Measurements from ENCODE around the gene PTPRN2.
"Not testable (repeated sequence)": the region's sequence is repeated elsewhere in the genome, so short reads cannot be mapped to it uniquely, and the experiment has no call there.

Gene PTPRN2

GRCh38 chr7:158467562-158467961, 120.1 kb downstream of the PTPRN2 start:
- Mint-ChIP-seq H3K9me3 (peaks cover 10% of the 10 kb centered on the region), H3K36me3 (ENCODE audit: low read depth) (no peaks in the 10 kb centered on the region), H3K4me3 (no peak overlapping the region), H3K27ac (no peak overlapping the region), H3K4me1 (ENCODE audit: low read depth) (no peaks in the 10 kb centered on the region), H3K27me3 (peaks cover 5% of the 10 kb centered on the region)

- H3K36me3 Mint-ChIP-seq (ENCODE audit: low read depth): no peaks in the 10 kb centered on the region
- H3K4me1 Mint-ChIP-seq (ENCODE audit: low read depth): no peaks in the 10 kb centered on the region
- no peak overlapping the region for H3K4me3 Mint-ChIP-seq
- peaks cover 10% of the 10 kb centered on the region for H3K9me3 Mint-ChIP-seq
- no peak overlapping the region for H3K27ac Mint-ChIP-seq
- H3K27me3 Mint-ChIP-seq: no peaks in the 10 kb centered on the region
These were observed 124.3 kb downstream of the PTPRN2 start for GRCh38 chr7:158463317-158463716.

GRCh38 chr7:158461824-158462223, 125.8 kb downstream of the PTPRN2 start:
- no peaks in the 10 kb centered on the region for H3K36me3 Mint-ChIP-seq (ENCODE audit: low read depth)
- no peaks in the 10 kb centered on the region for H3K27me3 Mint-ChIP-seq
- H3K4me3 Mint-ChIP-seq: no peak overlapping the region
- no peaks in the 10 kb centered on the region for H3K4me1 Mint-ChIP-seq (ENCODE audit: low read depth)
- H3K27ac Mint-ChIP-seq: no peak overlapping the region
- peaks cover 10% of the 10 kb centered on the region for H3K9me3 Mint-ChIP-seq

GRCh38 chr7:158460665-158461064, 127.0 kb downstream of the PTPRN2 start:
- Mint-ChIP-seq H3K4me1 (ENCODE audit: low read depth) (no peaks in the 10 kb centered on the region), H3K27ac (no peak overlapping the region), H3K27me3 (no peaks in the 10 kb centered on the region), H3K9me3 (peaks cover 10% of the 10 kb centered on the region), H3K36me3 (ENCODE audit: low read depth) (no peaks in the 10 kb centered on the region), H3K4me3 (no peak overlapping the region)

- Mint-ChIP-seq H3K27me3 (no peaks in the 10 kb centered on the region), H3K9me3 (peaks cover 6% of the 10 kb centered on the region), H3K27ac (no peak overlapping the region), H3K36me3 (ENCODE audit: low read depth) (no peaks in the 10 kb centered on the region), H3K4me1 (ENCODE audit: low read depth) (no peaks in the 10 kb centered on the region), H3K4me3 (no peak overlapping the region)
These were observed 128.8 kb downstream of the PTPRN2 start for GRCh38 chr7:158458716-158459282.

GRCh38 chr7:158458096-158458495, 129.5 kb downstream of the PTPRN2 start:
- no peaks in the 10 kb centered on the region for H3K4me1 Mint-ChIP-seq (ENCODE audit: low read depth)

GRCh38 chr7:158457586-158457985, 130.0 kb downstream of the PTPRN2 start:
- not testable (repeated sequence) for H3K27me3 Mint-ChIP-seq; H3K27ac Mint-ChIP-seq; H3K9me3 Mint-ChIP-seq; H3K36me3 Mint-ChIP-seq (ENCODE audit: low read depth); H3K4me1 Mint-ChIP-seq (ENCODE audit: low read depth); H3K4me3 Mint-ChIP-seq

More at GRCh38 chr7:158458096-158458495, 129.5 kb downstream of the PTPRN2 start:
- H3K27ac Mint-ChIP-seq: no peak overlapping the region
- no peaks in the 10 kb centered on the region for H3K36me3 Mint-ChIP-seq (ENCODE audit: low read depth)
- H3K4me3 Mint-ChIP-seq: no peak overlapping the region
- H3K9me3 Mint-ChIP-seq: peaks cover under 1% of the 10 kb centered on the region
- H3K27me3 Mint-ChIP-seq: no peaks in the 10 kb centered on the region

- H3K36me3 Mint-ChIP-seq (ENCODE audit: low read depth): no peaks in the 10 kb centered on the region
- H3K27me3 Mint-ChIP-seq: no peaks in the 10 kb centered on the region
- no peak overlapping the region for H3K27ac Mint-ChIP-seq
These were observed 133.0 kb downstream of the PTPRN2 start for GRCh38 chr7:158454631-158455030.

GRCh38 chr7:158453663-158454062, 134.0 kb downstream of the PTPRN2 start:
- H3K36me3 Mint-ChIP-seq (ENCODE audit: low read depth): no peaks in the 10 kb centered on the region
- no peak overlapping the region for H3K4me3 Mint-ChIP-seq
- H3K9me3 Mint-ChIP-seq: no peaks in the 10 kb centered on the region
- H3K27ac Mint-ChIP-seq: no peak overlapping the region
- H3K4me1 Mint-ChIP-seq (ENCODE audit: low read depth): no peaks in the 10 kb centered on the region
- no peaks in the 10 kb centered on the region for H3K27me3 Mint-ChIP-seq

More at GRCh38 chr7:158454631-158455030, 133.0 kb downstream of the PTPRN2 start:
- H3K4me1 Mint-ChIP-seq (ENCODE audit: low read depth): no peaks in the 10 kb centered on the region
- H3K9me3 Mint-ChIP-seq: no peaks in the 10 kb centered on the region
- H3K4me3 Mint-ChIP-seq: no peak overlapping the region

GRCh38 chr7:158452331-158452730, 135.3 kb downstream of the PTPRN2 start:
- H3K4me1 Mint-ChIP-seq (ENCODE audit: low read depth): no peaks in the 10 kb centered on the region
- H3K36me3 Mint-ChIP-seq (ENCODE audit: low read depth): no peaks in the 10 kb centered on the region
- no peaks in the 10 kb centered on the region for H3K27me3 Mint-ChIP-seq
- no peak overlapping the region for H3K4me3 Mint-ChIP-seq
- no peak overlapping the region for H3K27ac Mint-ChIP-seq
- H3K9me3 Mint-ChIP-seq: no peaks in the 10 kb centered on the region

GRCh38 chr7:158450476-158451124, 137.0 kb downstream of the PTPRN2 start:
- H3K4me1 Mint-ChIP-seq (ENCODE audit: low read depth): no peaks in the 10 kb centered on the region
- no peak overlapping the region for H3K27ac Mint-ChIP-seq
- H3K36me3 Mint-ChIP-seq (ENCODE audit: low read depth): no peaks in the 10 kb centered on the region
- H3K9me3 Mint-ChIP-seq: no peaks in the 10 kb centered on the region
- H3K27me3 Mint-ChIP-seq: no peaks in the 10 kb centered on the region
- H3K4me3 Mint-ChIP-seq: no peak overlapping the region

GRCh38 chr7:158449942-158450341, 137.7 kb downstream of the PTPRN2 start:
- Mint-ChIP-seq H3K4me1 (ENCODE audit: low read depth) (no peaks in the 10 kb centered on the region), H3K27ac (no peak overlapping the region), H3K4me3 (no peak overlapping the region), H3K27me3 (no peaks in the 10 kb centered on the region), H3K36me3 (ENCODE audit: low read depth) (no peaks in the 10 kb centered on the region), H3K9me3 (no peaks in the 10 kb centered on the region)

GRCh38 chr7:158449266-158449665, 138.4 kb downstream of the PTPRN2 start:
- H3K36me3 Mint-ChIP-seq (ENCODE audit: low read depth): no peaks in the 10 kb centered on the region

GRCh38 chr7:158448430-158449100, 139.1 kb downstream of the PTPRN2 start:
- Mint-ChIP-seq H3K9me3 (no peaks in the 10 kb centered on the region), H3K4me1 (ENCODE audit: low read depth) (no peaks in the 10 kb centered on the region), H3K4me3 (no peak overlapping the region), H3K27ac (no peak overlapping the region), H3K36me3 (ENCODE audit: low read depth) (no peaks in the 10 kb centered on the region), H3K27me3 (no peaks in the 10 kb centered on the region)

More at GRCh38 chr7:158449266-158449665, 138.4 kb downstream of the PTPRN2 start:
- Mint-ChIP-seq H3K4me1 (ENCODE audit: low read depth) (no peaks in the 10 kb centered on the region), H3K4me3 (no peak overlapping the region), H3K27ac (no peak overlapping the region), H3K27me3 (no peaks in the 10 kb centered on the region), H3K9me3 (no peaks in the 10 kb centered on the region)

- H3K36me3 Mint-ChIP-seq (ENCODE audit: low read depth): no peaks in the 10 kb centered on the region
- H3K4me1 Mint-ChIP-seq (ENCODE audit: low read depth): no peaks in the 10 kb centered on the region
- H3K27ac Mint-ChIP-seq: no peak overlapping the region
- no peaks in the 10 kb centered on the region for H3K9me3 Mint-ChIP-seq
- H3K27me3 Mint-ChIP-seq: no peaks in the 10 kb centered on the region
- H3K4me3 Mint-ChIP-seq: no peak overlapping the region
These were observed 140.0 kb downstream of the PTPRN2 start for GRCh38 chr7:158447506-158448171.
